ENCODE data around the gene HLCS. TPM values are rescaled to one million over a fixed set of nuclear protein-coding genes. Genes with fewer than 3 reads are reported as not detected.

HLCS gene
- total and polyA plus RNA-seq, 2 of the 8 experiments (the other 6 are each of a cell fraction or from before 2014, with no cell fraction given): 4.7 to 12.2 TPM

GRCh38 chr21:36928960-36929359, 37.5 kb downstream of the HLCS start (continued):
- TF ChIP-seq PHF8 (conservative IDR thresholded peaks at IDR 0.05; ENCODE audit: low read depth, low read length): no peak
- no peak for TF ChIP-seq GABPA (IDR thresholded peaks at IDR 0.05; ENCODE audit: borderline replicate concordance, insufficient read depth, low read length)

Data from H1 (cell line).